Stimulated activated CD4-positive, alpha-beta T cell treated with anti-CD3 and anti-CD28 coated beads, TNF-alpha, amount 100 ng/mL, for 1 hour (primary cell): ENCODE measurements around the gene ZNF385D.

Source experiments
- DNase-seq, 3 donors: peaks; one replicate each; pipeline ENCODE4 v3.0.0-alpha.2; 2020; ENCODE audit warnings: low read depth in 3 of 3, low spot score in 1 of 3

Gene ZNF385D

GRCh38 chr3:21618695-21619094 lies 132.3 kb downstream of the ZNF385D start:
- DNase-seq = no peak

- DNase-seq = no peak
These were observed 137.5 kb downstream of the ZNF385D start for GRCh38 chr3:21613372-21614070.

- DNase-seq = no peak
These were observed 149.8 kb downstream of the ZNF385D start for GRCh38 chr3:21601178-21601577.

- no peak for DNase-seq
These were observed 151.1 kb downstream of the ZNF385D start for GRCh38 chr3:21599890-21600289.

GRCh38 chr3:21592828-21593227 lies 158.2 kb downstream of the ZNF385D start:
- DNase-seq = no peak

GRCh38 chr3:21587894-21588293 lies 163.1 kb downstream of the ZNF385D start:
- no peak for DNase-seq

- DNase-seq = no peak
These were observed 165.7 kb downstream of the ZNF385D start for GRCh38 chr3:21585216-21585740.

- no peak for DNase-seq
These were observed 177.7 kb downstream of the ZNF385D start for GRCh38 chr3:21573291-21573690.

GRCh38 chr3:21564531-21564930 lies 186.5 kb downstream of the ZNF385D start:
- no peak for DNase-seq

- no peak for DNase-seq
These were observed 188.8 kb downstream of the ZNF385D start for GRCh38 chr3:21562243-21562642.

- no peak for DNase-seq
These were observed 189.5 kb downstream of the ZNF385D start for GRCh38 chr3:21561472-21561871.

GRCh38 chr3:21551019-21551418 lies 200.0 kb downstream of the ZNF385D start:
- no peak for DNase-seq

- no peak for DNase-seq
These were observed 206.9 kb downstream of the ZNF385D start for GRCh38 chr3:21544076-21544462.

- DNase-seq = no peak
These were observed 207.5 kb downstream of the ZNF385D start for GRCh38 chr3:21543380-21544075.

- no peak for DNase-seq
These were observed 208.2 kb downstream of the ZNF385D start for GRCh38 chr3:21542656-21543379.

- DNase-seq = no peak
These were observed 210.7 kb downstream of the ZNF385D start for GRCh38 chr3:21540265-21540664.

GRCh38 chr3:21534462-21534861 lies 216.5 kb downstream of the ZNF385D start:
- DNase-seq = no peak

GRCh38 chr3:21533002-21533401 lies 218.0 kb downstream of the ZNF385D start:
- DNase-seq = no peak

- DNase-seq = no peak
These were observed 219.1 kb downstream of the ZNF385D start for GRCh38 chr3:21531909-21532308.

- DNase-seq = no peak
These were observed 222.6 kb downstream of the ZNF385D start for GRCh38 chr3:21528291-21528995.

- no peak for DNase-seq
These were observed 224.5 kb downstream of the ZNF385D start for GRCh38 chr3:21526461-21526860.
